ENCODE data around the gene HES7. TPM values are rescaled to one million over a fixed set of nuclear protein-coding genes. Genes with fewer than 3 reads are reported as not detected.
"Not testable (repeated sequence)": the region's sequence is repeated elsewhere in the genome, so short reads cannot be mapped to it uniquely, and the experiment has no call there.

Gene HES7
- total RNA-seq, 4 donors from 2014 or later = 0.46 TPM; not detected in 3

GRCh38 chr17:8116776-8117175, 7.1 kb downstream of the HES7 start:
- DNase-seq (ENCODE audit: low spot score) = no peak
- no peak for ATAC-seq (ENCODE audit: low FRiP score)
- no peak for TF ChIP-seq CTCF (IDR thresholded peaks at IDR 0.05)

- ATAC-seq (ENCODE audit: low FRiP score) = no peak
- no peak for TF ChIP-seq CTCF (IDR thresholded peaks at IDR 0.05)
- no peak for DNase-seq (ENCODE audit: low spot score)
Observed at GRCh38 chr17:8110907-8111306, 13.0 kb downstream of the HES7 start.

- DNase-seq (ENCODE audit: low spot score) (no peak), ATAC-seq (ENCODE audit: low FRiP score) (no peak)
- no peak for TF ChIP-seq CTCF (IDR thresholded peaks at IDR 0.05)
Observed at GRCh38 chr17:8110456-8110804, 13.5 kb downstream of the HES7 start.

- ATAC-seq (ENCODE audit: low FRiP score) (peak; percentile 65), DNase-seq (ENCODE audit: low spot score) (peak; percentile 40)
- peak in 1 of 3 donors; percentile 66 for TF ChIP-seq CTCF (IDR thresholded peaks at IDR 0.05)
Observed at GRCh38 chr17:8109661-8110455, 14.0 kb downstream of the HES7 start.

GRCh38 chr17:8108972-8109660, 14.8 kb downstream of the HES7 start:
- TF ChIP-seq CTCF (IDR thresholded peaks at IDR 0.05) = no peak
- ATAC-seq (ENCODE audit: low FRiP score) = no peak
- no peak for DNase-seq (ENCODE audit: low spot score)

- not testable (repeated sequence) for DNase-seq (ENCODE audit: low spot score); ATAC-seq (ENCODE audit: low FRiP score)
Observed at GRCh38 chr17:8106980-8107379, 16.9 kb downstream of the HES7 start.

GRCh38 chr17:8105957-8106398, 17.9 kb downstream of the HES7 start:
- DNase-seq (ENCODE audit: low spot score) = no peak
- no peak for TF ChIP-seq CTCF (IDR thresholded peaks at IDR 0.05)
- ATAC-seq (ENCODE audit: low FRiP score) = no peak

All from omental fat pad (tissue), 4 donors.